Measurements from ENCODE around the gene DEGS1. TPM values are rescaled to one million over a fixed set of nuclear protein-coding genes. Genes with fewer than 3 reads are reported as not detected.

The DEGS1 gene
- total and polyA plus RNA-seq, 2 experiments from 2014 or later = 45.7 to 67.9 TPM

- Mint-ChIP-seq H3K36me3 (ENCODE audit: low read depth) (peaks cover 43% of the 10 kb centered on the region), H3K4me1 (peaks cover 22% of the 10 kb centered on the region), H3K9me3 (no peaks in the 10 kb centered on the region), H3K27ac (no peak overlapping the region; the same call in 1 of the 2 replicates), H3K4me3 (no peak overlapping the region), H3K27me3 (ENCODE audit: insufficient read depth, low read depth, poor library complexity) (peaks cover 2% of the 10 kb centered on the region)
- no peak for ATAC-seq
- H3K9me2 ChIP-seq (ENCODE audit: insufficient read depth) = no peaks in the 10 kb centered on the region
- H3K36me3 ChIP-seq (ENCODE audit: insufficient read depth) = peaks cover 18% of the 10 kb centered on the region; the same call in 1 of the 2 replicates
- no peak overlapping the region for H3K4me3 ChIP-seq
- no peak overlapping the region for H2AFZ ChIP-seq
- no peaks in the 10 kb centered on the region for H4K20me1 ChIP-seq (replicated peaks; ENCODE audit: insufficient read depth)
- H3K27ac ChIP-seq (ENCODE audit: low read depth) = no peak overlapping the region
- H3F3A ChIP-seq (replicated peaks; ENCODE audit: low read depth) = peaks cover 16% of the 10 kb centered on the region
- peaks cover 8% of the 10 kb centered on the region for H3K4me1 ChIP-seq (ENCODE audit: insufficient read depth)
- no peak for TF ChIP-seq ETS1 (IDR thresholded peaks at IDR 0.05)
- TF ChIP-seq EZH2 (IDR thresholded peaks at IDR 0.05; ENCODE audit: low read depth, unreplicated experiment) = no peak
- TF ChIP-seq ZNF114 (CRISPR knock-in tag; IDR thresholded peaks at IDR 0.05) = no peak
- no peak for TF ChIP-seq NANOG (IDR thresholded peaks at IDR 0.05; ENCODE audit: borderline replicate concordance)
- TF ChIP-seq, protein P1, sequence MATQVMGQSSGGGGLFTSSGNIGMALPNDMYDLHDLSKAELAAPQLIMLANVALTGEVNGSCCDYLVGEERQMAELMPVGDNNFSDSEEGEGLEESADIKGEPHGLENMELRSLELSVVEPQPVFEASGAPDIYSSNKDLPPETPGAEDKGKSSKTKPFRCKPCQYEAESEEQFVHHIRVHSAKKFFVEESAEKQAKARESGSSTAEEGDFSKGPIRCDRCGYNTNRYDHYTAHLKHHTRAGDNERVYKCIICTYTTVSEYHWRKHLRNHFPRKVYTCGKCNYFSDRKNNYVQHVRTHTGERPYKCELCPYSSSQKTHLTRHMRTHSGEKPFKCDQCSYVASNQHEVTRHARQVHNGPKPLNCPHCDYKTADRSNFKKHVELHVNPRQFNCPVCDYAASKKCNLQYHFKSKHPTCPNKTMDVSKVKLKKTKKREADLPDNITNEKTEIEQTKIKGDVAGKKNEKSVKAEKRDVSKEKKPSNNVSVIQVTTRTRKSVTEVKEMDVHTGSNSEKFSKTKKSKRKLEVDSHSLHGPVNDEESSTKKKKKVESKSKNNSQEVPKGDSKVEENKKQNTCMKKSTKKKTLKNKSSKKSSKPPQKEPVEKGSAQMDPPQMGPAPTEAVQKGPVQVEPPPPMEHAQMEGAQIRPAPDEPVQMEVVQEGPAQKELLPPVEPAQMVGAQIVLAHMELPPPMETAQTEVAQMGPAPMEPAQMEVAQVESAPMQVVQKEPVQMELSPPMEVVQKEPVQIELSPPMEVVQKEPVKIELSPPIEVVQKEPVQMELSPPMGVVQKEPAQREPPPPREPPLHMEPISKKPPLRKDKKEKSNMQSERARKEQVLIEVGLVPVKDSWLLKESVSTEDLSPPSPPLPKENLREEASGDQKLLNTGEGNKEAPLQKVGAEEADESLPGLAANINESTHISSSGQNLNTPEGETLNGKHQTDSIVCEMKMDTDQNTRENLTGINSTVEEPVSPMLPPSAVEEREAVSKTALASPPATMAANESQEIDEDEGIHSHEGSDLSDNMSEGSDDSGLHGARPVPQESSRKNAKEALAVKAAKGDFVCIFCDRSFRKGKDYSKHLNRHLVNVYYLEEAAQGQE (IDR thresholded peaks at IDR 0.05; ENCODE audit: unreplicated experiment) = no peak
- no peak for TF ChIP-seq STAT1 (IDR thresholded peaks at IDR 0.05; ENCODE audit: unreplicated experiment)
- no peak for TF ChIP-seq ZNF331 (CRISPR knock-in tag; IDR thresholded peaks at IDR 0.05; ENCODE audit: low read depth)
- TF ChIP-seq EZH2phosphoT487 (IDR thresholded peaks at IDR 0.05; ENCODE audit: unreplicated experiment) = no peak
- TF ChIP-seq JUNB (IDR thresholded peaks at IDR 0.05; ENCODE audit: unreplicated experiment) = no peak
- no peak for TF ChIP-seq POLR2AphosphoS5 (IDR thresholded peaks at IDR 0.05; ENCODE audit: low read depth)
- no peak for TF ChIP-seq CREB1 (CRISPR knock-in tag; IDR thresholded peaks at IDR 0.05; ENCODE audit: low read depth)
- TF ChIP-seq, protein P2, sequence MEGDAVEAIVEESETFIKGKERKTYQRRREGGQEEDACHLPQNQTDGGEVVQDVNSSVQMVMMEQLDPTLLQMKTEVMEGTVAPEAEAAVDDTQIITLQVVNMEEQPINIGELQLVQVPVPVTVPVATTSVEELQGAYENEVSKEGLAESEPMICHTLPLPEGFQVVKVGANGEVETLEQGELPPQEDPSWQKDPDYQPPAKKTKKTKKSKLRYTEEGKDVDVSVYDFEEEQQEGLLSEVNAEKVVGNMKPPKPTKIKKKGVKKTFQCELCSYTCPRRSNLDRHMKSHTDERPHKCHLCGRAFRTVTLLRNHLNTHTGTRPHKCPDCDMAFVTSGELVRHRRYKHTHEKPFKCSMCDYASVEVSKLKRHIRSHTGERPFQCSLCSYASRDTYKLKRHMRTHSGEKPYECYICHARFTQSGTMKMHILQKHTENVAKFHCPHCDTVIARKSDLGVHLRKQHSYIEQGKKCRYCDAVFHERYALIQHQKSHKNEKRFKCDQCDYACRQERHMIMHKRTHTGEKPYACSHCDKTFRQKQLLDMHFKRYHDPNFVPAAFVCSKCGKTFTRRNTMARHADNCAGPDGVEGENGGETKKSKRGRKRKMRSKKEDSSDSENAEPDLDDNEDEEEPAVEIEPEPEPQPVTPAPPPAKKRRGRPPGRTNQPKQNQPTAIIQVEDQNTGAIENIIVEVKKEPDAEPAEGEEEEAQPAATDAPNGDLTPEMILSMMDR (conservative IDR thresholded peaks at IDR 0.05; ENCODE audit: low read depth in 2 of 2) = no peak
- TF ChIP-seq ZNF462 (CRISPR knock-in tag; IDR thresholded peaks at IDR 0.05) = no peak
- no peaks in the 10 kb centered on the region for H3K79me2 ChIP-seq (replicated peaks; ENCODE audit: insufficient read depth)
- H3K4me2 ChIP-seq = no peak overlapping the region
- DNase-seq (ENCODE audit: low spot score) = no peak
- H3K27me3 ChIP-seq (ENCODE audit: insufficient read depth) = no peaks in the 10 kb centered on the region
Measured at GRCh38 chr1:224159541-224159940, 23.5 kb upstream of the DEGS1 start.

Data from GM23338 (cell line).